HEK293T (cell line): ENCODE measurements around the gene ITGB1.

Experiments used
- CTCF ChIA-PET: fragments of 350-600 bp; formaldehyde crosslinking; extraction: SDS; loops from one replicate; lab custom pipeline; 2021; ENCODE audit warnings: antibody characterized with exemption, inconsistent platforms; lab: Yijun Ruan, JAX
- POLR2A ChIA-PET: fragments of 350-600 bp; formaldehyde crosslinking; extraction: SDS; loops from one replicate; lab custom pipeline; 2020; ENCODE audit warnings: antibody characterized with exemption, inconsistent platforms; lab: Yijun Ruan, JAX
- DNase-seq: peaks from one replicate; pipeline ENCODE4 v3.0.0; 2012; ENCODE audit warnings: mixed read lengths; ENCODE audit errors: extremely low spot score
- ARNT ChIP-seq: fragments of 450-650 bp; IDR thresholded peaks from 2 replicates; pipeline ENCODE4 v1.6.1; 2017; ENCODE audit warnings: mild to moderate bottlenecking
- BHLHE40 ChIP-seq: fragments of 450-650 bp; IDR thresholded peaks from 2 replicates; pipeline ENCODE4 v1.6.1; 2016; ENCODE audit warnings: mild to moderate bottlenecking, moderate library complexity, borderline replicate concordance
- CTBP1 ChIP-seq: fragments of 450-650 bp; IDR thresholded peaks from 2 replicates; pipeline ENCODE4 v1.6.1; 2016; ENCODE audit warnings: borderline replicate concordance
- ELF4 ChIP-seq: fragments of 450-650 bp; IDR thresholded peaks from 2 replicates; pipeline ENCODE4 v1.6.1; 2017; ENCODE audit warnings: antibody characterized with exemption
- FOXA1 ChIP-seq: fragments of 450-650 bp; IDR thresholded peaks from 2 replicates; pipeline ENCODE4 v1.6.1; 2016; ENCODE audit warnings: mild to moderate bottlenecking
- FOXK2 ChIP-seq: fragments of 450-650 bp; IDR thresholded peaks from 2 replicates; pipeline ENCODE4 v1.6.1; 2016; ENCODE audit warnings: mild to moderate bottlenecking
- FOXM1 ChIP-seq: fragments of 450-650 bp; IDR thresholded peaks from 2 replicates; pipeline ENCODE4 v1.6.1; 2017; ENCODE audit warnings: mild to moderate bottlenecking, borderline replicate concordance
- HDGF ChIP-seq: fragments of 450-650 bp; IDR thresholded peaks from 2 replicates; pipeline ENCODE4 v1.6.1; 2017; ENCODE audit warnings: antibody characterized with exemption, borderline replicate concordance
- L3MBTL2 ChIP-seq: fragments of 450-650 bp; conservative IDR thresholded peaks from 2 replicates; pipeline ENCODE4 v1.6.1; 2016; ENCODE audit warnings: mild to moderate bottlenecking
- LEF1 ChIP-seq: fragments of 450-650 bp; IDR thresholded peaks from 2 replicates; pipeline ENCODE4 v1.6.1; 2017; ENCODE audit warnings: mild to moderate bottlenecking, borderline replicate concordance
- NFRKB ChIP-seq: fragments of 450-650 bp; IDR thresholded peaks from 2 replicates; pipeline ENCODE4 v1.6.1; 2016; ENCODE audit warnings: mild to moderate bottlenecking, moderate library complexity
- SP1 ChIP-seq: fragments of 450-650 bp; IDR thresholded peaks from 2 replicates; pipeline ENCODE4 v1.6.1; 2017
- SUZ12 ChIP-seq: fragments of 450-650 bp; IDR thresholded peaks from 2 replicates; pipeline ENCODE4 v1.6.1; 2016; ENCODE audit warnings: mild to moderate bottlenecking
- TARDBP ChIP-seq: fragments of 450-650 bp; IDR thresholded peaks from 2 replicates; pipeline ENCODE4 v1.6.1; 2016
- ZNF384 ChIP-seq: fragments of 450-650 bp; IDR thresholded peaks from 2 replicates; pipeline ENCODE4 v1.6.1; 2016
- TF ChIP-seq, protein P1 (sequence below): fragments of 450-650 bp; IDR thresholded peaks from 2 replicates; pipeline ENCODE4 v1.6.1; 2016

ITGB1 gene

GRCh38 chr10:32984003-32984600, 26.1 kb upstream of the ITGB1 start:
- POLR2A ChIA-PET = interaction anchor here (2.3 kb wide), 1 partner anchor 24 kb away, joined by 6 read pairs; no protein-coding TSS in a partner anchor
- TF ChIP-seq FOXA1 (no peak), NFRKB (no peak), SUZ12 (no peak), LEF1 (no peak), L3MBTL2 (no peak), FOXK2 (no peak), SP1 (no peak), BHLHE40 (no peak), FOXM1 (no peak), ZNF384 (no peak), HDGF (no peak), ARNT (no peak), CTBP1 (no peak), ELF4 (no peak), TARDBP (no peak)
- TF ChIP-seq, protein P1, sequence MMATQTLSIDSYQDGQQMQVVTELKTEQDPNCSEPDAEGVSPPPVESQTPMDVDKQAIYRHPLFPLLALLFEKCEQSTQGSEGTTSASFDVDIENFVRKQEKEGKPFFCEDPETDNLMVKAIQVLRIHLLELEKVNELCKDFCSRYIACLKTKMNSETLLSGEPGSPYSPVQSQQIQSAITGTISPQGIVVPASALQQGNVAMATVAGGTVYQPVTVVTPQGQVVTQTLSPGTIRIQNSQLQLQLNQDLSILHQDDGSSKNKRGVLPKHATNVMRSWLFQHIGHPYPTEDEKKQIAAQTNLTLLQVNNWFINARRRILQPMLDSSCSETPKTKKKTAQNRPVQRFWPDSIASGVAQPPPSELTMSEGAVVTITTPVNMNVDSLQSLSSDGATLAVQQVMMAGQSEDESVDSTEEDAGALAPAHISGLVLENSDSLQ = no peak
- CTCF ChIA-PET = interaction anchor here (0.5 kb wide), 1 partner anchor 10 kb away, joined by 3 read pairs; no protein-coding TSS in a partner anchor

DNA sequence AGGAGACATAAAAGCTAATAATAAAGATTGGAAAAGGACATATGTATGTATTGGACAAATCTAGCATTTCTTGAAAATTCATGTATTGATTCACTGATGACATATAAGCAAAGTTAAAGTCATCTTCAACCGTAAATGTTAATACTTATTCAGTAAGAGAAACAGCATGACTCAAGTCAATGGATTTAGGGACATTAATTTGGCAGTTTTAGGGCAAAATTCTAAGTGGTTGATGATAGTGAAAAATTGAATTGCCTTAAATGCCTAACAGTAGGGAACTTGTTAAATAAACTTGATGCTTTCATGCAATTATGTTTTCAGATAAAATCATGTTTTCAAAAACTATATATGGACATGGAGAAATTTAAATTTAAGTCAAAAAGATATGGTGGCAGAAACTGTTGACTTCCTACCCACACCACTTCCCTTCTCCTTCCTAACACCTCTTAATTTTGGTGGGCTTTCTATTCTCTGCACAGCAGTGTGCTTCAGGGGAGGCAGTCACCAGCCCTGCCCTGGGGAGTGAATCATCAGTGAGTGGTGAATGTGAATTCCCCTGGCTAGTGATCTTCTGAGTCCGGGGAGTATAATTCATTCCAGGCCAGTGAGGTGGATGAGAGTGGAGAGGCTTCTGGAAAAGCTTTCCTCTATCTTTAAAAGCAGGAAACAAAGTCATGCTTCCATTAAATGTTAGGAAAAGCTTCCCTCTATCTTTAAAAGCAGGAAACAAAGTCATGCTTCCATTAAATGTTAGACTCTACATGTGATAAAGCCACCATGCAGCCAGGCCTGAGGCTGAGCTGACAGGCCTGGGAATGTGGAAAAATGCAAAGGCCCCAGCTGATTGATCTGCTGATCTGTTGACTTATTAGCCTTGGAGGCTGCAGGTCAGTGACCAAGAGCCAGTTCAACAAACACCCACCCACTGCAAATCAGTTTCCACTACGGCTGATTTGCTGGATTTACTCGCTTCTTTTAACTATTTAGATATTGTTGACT, 25.2 kb upstream of the ITGB1 start:
- ChIA-PET POLR2A (interaction anchor here (2.3 kb wide), 1 partner anchor 23 kb away, joined by 6 read pairs; no protein-coding TSS in a partner anchor), CTCF (interaction anchor here (0.5 kb wide), 1 partner anchor 9 kb away, joined by 3 read pairs; no protein-coding TSS in a partner anchor)
- no peak for DNase-seq
- no peak for TF ChIP-seq SUZ12
- TF ChIP-seq L3MBTL2 = no peak
- no peak for TF ChIP-seq FOXA1
- no peak for TF ChIP-seq SP1
- TF ChIP-seq, protein P1 = no peak
- no peak for TF ChIP-seq HDGF
- no peak for TF ChIP-seq BHLHE40
- no peak for TF ChIP-seq ARNT
- TF ChIP-seq TARDBP = no peak
- TF ChIP-seq ZNF384 = no peak

More at GRCh38 chr10:32984003-32984600, 26.1 kb upstream of the ITGB1 start:
- DNase-seq = no peak

DNA sequence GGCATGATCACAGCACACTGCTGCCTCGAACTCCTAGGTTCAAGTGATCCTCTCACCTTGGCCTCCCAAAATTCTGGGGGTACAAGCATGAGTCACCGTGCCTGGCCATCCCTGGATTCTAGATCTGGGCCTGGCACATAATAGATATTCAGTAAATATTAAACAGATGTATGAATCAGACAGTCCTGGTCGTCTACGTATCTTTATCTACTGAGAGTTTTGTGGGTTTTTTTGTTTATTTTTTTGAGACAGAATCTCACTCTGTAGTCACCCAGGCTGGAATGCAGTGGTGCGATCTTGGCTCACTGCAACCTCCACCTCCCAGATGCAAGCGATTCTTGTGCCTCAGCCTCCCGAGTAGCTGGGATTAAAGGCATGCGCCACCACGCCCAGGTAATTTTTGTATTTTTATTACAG, 24.3 kb upstream of the ITGB1 start:
- POLR2A ChIA-PET = interaction anchor here (0.6 kb wide), 1 partner anchor 31 kb away, joined by 4 read pairs; no protein-coding TSS in a partner anchor
- CTCF ChIA-PET = no interaction called here

GRCh38 chr10:32981760-32982159, 23.7 kb upstream of the ITGB1 start:
- ChIA-PET POLR2A (interaction anchor here (0.6 to 2.0 kb wide), 4 partner anchors 9 to 30 kb away, joined by 4 to 11 read pairs (median 10); no protein-coding TSS in a partner anchor), CTCF (interaction anchor here (1.3 kb wide), 1 partner anchor 164 kb away, joined by 3 read pairs; no protein-coding TSS in a partner anchor)
- no peak for DNase-seq
- TF ChIP-seq ARNT (no peak), FOXK2 (no peak), ELF4 (no peak), FOXM1 (no peak), L3MBTL2 (no peak), ZNF384 (no peak), BHLHE40 (no peak), FOXA1 (no peak), CTBP1 (no peak), NFRKB (no peak), SUZ12 (no peak), HDGF (no peak)
- TF ChIP-seq, protein P1 = no peak

More for the DNA sequence above, 24.3 kb upstream of the ITGB1 start:
- no peak for DNase-seq
- no peak for TF ChIP-seq NFRKB
- no peak for TF ChIP-seq HDGF
- TF ChIP-seq LEF1 = no peak
- no peak for TF ChIP-seq BHLHE40
- TF ChIP-seq SUZ12 = no peak
- no peak for TF ChIP-seq FOXM1
- no peak for TF ChIP-seq ARNT
- no peak for TF ChIP-seq FOXA1
- no peak for TF ChIP-seq SP1
- no peak for TF ChIP-seq TARDBP
